HEK293 (cell line): ENCODE measurements around the gene RETN.

Source experiments
- CTCF ChIP-seq: fragments of 450-650 bp; formaldehyde crosslinking; IDR thresholded peaks from 2 replicates; pipeline ENCODE4 v1.5.1; 2016; ENCODE audit warnings: missing biosample characterization, missing genetic modification characterization
- HOXC10 ChIP-seq: sonication (generic); formaldehyde crosslinking; IDR thresholded peaks from 2 replicates; pipeline ENCODE4 v1.8.1; 2023; ENCODE audit warnings: mild to moderate bottlenecking, missing genetic modification reagents
- REST ChIP-seq: fragments of 450-650 bp; formaldehyde crosslinking; IDR thresholded peaks from 2 replicates; pipeline ENCODE4 v1.5.1; 2016; ENCODE audit warnings: missing biosample characterization, missing genetic modification characterization
- YY2 ChIP-seq: fragments of 450-650 bp; formaldehyde crosslinking; IDR thresholded peaks from 2 replicates; pipeline ENCODE4 v1.5.1; 2016; ENCODE audit warnings: missing biosample characterization, missing genetic modification characterization
- ZNF157 ChIP-seq: fragments of 450-650 bp; formaldehyde crosslinking; IDR thresholded peaks from 2 replicates; pipeline ENCODE4 v1.5.1; 2016; ENCODE audit warnings: missing biosample characterization, missing genetic modification characterization

GRCh38 chr19:7641290-7642276 is 27.3 kb upstream of the RETN start:
- no peak for TF ChIP-seq ZNF157 (tag by site-specific recombination)
- TF ChIP-seq YY2 = no peak
- no peak for TF ChIP-seq CTCF (tag by site-specific recombination)
- TF ChIP-seq HOXC10 (CRISPR knock-in tag) = no peak
- no peak for TF ChIP-seq REST (tag by site-specific recombination)
